ENCODE measurements around the gene ST8SIA4. TPM values are rescaled to one million over a fixed set of nuclear protein-coding genes. Genes with fewer than 3 reads are reported as not detected.

Gene ST8SIA4
- total and polyA plus RNA-seq, 10 of the 15 experiments (the other 5 are each of a cell fraction or from before 2014, with no cell fraction given) = 4.4 to 30.9 (median 19.5) TPM

DNA sequence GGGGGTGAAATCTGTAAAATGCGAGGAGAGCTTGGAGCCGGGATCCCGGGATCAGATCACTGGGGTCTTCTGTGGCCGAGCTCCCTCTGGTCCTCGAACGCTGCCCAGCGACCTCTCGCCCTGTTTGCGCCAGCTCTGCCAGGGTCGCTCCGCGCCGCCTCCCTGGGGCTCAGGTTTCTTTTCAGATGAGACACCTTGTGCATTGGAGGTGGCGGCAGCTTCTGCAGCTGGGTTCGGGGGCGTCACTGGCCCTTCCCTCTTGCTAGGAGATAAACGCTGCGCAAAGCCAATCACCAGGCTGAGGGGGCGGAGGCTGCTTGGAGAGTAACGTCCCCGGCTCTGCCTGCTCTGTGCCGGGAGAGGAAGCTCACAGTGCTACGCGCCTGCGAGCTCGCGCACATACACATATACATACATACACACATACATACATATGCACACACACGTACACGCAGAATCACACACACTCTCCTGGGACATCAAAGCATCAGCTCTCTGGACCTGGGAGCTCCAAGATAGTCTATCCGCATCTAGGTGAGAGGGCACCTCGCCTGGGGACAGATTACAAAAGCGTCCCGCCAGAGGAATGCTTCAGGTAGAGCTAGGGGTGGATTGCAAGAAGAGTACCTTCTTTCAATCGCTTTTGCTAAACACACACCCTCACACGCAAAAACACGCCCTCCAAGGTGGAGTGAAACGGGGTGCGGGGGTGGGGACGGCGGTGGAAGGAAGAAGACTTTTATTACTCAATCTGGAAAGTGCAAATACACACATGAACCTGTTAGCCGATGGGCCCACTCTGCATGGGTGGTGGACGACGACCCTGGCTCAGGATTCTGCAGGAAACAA, at the start of gene ST8SIA4 (continued):
- TF ChIP-seq, protein P1, sequence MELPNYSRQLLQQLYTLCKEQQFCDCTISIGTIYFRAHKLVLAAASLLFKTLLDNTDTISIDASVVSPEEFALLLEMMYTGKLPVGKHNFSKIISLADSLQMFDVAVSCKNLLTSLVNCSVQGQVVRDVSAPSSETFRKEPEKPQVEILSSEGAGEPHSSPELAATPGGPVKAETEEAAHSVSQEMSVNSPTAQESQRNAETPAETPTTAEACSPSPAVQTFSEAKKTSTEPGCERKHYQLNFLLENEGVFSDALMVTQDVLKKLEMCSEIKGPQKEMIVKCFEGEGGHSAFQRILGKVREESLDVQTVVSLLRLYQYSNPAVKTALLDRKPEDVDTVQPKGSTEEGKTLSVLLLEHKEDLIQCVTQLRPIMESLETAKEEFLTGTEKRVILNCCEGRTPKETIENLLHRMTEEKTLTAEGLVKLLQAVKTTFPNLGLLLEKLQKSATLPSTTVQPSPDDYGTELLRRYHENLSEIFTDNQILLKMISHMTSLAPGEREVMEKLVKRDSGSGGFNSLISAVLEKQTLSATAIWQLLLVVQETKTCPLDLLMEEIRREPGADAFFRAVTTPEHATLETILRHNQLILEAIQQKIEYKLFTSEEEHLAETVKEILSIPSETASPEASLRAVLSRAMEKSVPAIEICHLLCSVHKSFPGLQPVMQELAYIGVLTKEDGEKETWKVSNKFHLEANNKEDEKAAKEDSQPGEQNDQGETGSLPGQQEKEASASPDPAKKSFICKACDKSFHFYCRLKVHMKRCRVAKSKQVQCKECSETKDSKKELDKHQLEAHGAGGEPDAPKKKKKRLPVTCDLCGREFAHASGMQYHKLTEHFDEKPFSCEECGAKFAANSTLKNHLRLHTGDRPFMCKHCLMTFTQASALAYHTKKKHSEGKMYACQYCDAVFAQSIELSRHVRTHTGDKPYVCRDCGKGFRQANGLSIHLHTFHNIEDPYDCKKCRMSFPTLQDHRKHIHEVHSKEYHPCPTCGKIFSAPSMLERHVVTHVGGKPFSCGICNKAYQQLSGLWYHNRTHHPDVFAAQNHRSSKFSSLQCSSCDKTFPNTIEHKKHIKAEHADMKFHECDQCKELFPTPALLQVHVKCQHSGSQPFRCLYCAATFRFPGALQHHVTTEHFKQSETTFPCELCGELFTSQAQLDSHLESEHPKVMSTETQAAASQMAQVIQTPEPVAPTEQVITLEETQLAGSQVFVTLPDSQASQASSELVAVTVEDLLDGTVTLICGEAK (IDR thresholded peaks at IDR 0.05; ENCODE audit: borderline replicate concordance) = no peak
- TF ChIP-seq MTA3 (IDR thresholded peaks at IDR 0.05; ENCODE audit: borderline replicate concordance, low read length) (no peak; the same call in 1 of the 2 replicates), SPI1 (IDR thresholded peaks at IDR 0.05; ENCODE audit: borderline replicate concordance, insufficient read depth, low read depth, low read length) (0 out of 2 replicates have a peak, but pooled peaks have one; percentile 39), BACH1 (IDR thresholded peaks at IDR 0.05; ENCODE audit: borderline replicate concordance) (peak; percentile 85; the same call in 1 of the 2 replicates), MYB (IDR thresholded peaks at IDR 0.05; ENCODE audit: borderline replicate concordance, low read depth, low read length) (peak; percentile 21; the same call in 1 of the 2 replicates), RBBP5 (conservative IDR thresholded peaks at IDR 0.05) (no peak), RAD51 (IDR thresholded peaks at IDR 0.05) (no peak), YBX1 (IDR thresholded peaks at IDR 0.05) (no peak)
- TF ChIP-seq, protein P2, sequence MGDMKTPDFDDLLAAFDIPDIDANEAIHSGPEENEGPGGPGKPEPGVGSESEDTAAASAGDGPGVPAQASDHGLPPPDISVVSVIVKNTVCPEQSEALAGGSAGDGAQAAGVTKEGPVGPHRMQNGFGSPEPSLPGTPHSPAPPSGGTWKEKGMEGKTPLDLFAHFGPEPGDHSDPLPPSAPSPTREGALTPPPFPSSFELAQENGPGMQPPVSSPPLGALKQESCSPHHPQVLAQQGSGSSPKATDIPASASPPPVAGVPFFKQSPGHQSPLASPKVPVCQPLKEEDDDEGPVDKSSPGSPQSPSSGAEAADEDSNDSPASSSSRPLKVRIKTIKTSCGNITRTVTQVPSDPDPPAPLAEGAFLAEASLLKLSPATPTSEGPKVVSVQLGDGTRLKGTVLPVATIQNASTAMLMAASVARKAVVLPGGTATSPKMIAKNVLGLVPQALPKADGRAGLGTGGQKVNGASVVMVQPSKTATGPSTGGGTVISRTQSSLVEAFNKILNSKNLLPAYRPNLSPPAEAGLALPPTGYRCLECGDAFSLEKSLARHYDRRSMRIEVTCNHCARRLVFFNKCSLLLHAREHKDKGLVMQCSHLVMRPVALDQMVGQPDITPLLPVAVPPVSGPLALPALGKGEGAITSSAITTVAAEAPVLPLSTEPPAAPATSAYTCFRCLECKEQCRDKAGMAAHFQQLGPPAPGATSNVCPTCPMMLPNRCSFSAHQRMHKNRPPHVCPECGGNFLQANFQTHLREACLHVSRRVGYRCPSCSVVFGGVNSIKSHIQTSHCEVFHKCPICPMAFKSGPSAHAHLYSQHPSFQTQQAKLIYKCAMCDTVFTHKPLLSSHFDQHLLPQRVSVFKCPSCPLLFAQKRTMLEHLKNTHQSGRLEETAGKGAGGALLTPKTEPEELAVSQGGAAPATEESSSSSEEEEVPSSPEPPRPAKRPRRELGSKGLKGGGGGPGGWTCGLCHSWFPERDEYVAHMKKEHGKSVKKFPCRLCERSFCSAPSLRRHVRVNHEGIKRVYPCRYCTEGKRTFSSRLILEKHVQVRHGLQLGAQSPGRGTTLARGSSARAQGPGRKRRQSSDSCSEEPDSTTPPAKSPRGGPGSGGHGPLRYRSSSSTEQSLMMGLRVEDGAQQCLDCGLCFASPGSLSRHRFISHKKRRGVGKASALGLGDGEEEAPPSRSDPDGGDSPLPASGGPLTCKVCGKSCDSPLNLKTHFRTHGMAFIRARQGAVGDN (IDR thresholded peaks at IDR 0.05) = peak; percentile 70; the same call in 1 of the 2 replicates
- TF ChIP-seq, protein P3, sequence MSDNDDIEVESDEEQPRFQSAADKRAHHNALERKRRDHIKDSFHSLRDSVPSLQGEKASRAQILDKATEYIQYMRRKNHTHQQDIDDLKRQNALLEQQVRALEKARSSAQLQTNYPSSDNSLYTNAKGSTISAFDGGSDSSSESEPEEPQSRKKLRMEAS (IDR thresholded peaks at IDR 0.05; ENCODE audit: low read depth, low read length) = no peak; the same call in none of the 2 replicates
- TF ChIP-seq, protein P4, sequence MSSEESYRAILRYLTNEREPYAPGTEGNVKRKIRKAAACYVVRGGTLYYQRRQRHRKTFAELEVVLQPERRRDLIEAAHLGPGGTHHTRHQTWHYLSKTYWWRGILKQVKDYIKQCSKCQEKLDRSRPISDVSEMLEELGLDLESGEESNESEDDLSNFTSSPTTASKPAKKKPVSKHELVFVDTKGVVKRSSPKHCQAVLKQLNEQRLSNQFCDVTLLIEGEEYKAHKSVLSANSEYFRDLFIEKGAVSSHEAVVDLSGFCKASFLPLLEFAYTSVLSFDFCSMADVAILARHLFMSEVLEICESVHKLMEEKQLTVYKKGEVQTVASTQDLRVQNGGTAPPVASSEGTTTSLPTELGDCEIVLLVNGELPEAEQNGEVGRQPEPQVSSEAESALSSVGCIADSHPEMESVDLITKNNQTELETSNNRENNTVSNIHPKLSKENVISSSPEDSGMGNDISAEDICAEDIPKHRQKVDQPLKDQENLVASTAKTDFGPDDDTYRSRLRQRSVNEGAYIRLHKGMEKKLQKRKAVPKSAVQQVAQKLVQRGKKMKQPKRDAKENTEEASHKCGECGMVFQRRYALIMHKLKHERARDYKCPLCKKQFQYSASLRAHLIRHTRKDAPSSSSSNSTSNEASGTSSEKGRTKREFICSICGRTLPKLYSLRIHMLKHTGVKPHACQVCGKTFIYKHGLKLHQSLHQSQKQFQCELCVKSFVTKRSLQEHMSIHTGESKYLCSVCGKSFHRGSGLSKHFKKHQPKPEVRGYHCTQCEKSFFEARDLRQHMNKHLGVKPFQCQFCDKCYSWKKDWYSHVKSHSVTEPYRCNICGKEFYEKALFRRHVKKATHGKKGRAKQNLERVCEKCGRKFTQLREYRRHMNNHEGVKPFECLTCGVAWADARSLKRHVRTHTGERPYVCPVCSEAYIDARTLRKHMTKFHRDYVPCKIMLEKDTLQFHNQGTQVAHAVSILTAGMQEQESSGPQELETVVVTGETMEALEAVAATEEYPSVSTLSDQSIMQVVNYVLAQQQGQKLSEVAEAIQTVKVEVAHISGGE (CRISPR knock-in tag; IDR thresholded peaks at IDR 0.05) = no peak
- TF ChIP-seq, protein P5, sequence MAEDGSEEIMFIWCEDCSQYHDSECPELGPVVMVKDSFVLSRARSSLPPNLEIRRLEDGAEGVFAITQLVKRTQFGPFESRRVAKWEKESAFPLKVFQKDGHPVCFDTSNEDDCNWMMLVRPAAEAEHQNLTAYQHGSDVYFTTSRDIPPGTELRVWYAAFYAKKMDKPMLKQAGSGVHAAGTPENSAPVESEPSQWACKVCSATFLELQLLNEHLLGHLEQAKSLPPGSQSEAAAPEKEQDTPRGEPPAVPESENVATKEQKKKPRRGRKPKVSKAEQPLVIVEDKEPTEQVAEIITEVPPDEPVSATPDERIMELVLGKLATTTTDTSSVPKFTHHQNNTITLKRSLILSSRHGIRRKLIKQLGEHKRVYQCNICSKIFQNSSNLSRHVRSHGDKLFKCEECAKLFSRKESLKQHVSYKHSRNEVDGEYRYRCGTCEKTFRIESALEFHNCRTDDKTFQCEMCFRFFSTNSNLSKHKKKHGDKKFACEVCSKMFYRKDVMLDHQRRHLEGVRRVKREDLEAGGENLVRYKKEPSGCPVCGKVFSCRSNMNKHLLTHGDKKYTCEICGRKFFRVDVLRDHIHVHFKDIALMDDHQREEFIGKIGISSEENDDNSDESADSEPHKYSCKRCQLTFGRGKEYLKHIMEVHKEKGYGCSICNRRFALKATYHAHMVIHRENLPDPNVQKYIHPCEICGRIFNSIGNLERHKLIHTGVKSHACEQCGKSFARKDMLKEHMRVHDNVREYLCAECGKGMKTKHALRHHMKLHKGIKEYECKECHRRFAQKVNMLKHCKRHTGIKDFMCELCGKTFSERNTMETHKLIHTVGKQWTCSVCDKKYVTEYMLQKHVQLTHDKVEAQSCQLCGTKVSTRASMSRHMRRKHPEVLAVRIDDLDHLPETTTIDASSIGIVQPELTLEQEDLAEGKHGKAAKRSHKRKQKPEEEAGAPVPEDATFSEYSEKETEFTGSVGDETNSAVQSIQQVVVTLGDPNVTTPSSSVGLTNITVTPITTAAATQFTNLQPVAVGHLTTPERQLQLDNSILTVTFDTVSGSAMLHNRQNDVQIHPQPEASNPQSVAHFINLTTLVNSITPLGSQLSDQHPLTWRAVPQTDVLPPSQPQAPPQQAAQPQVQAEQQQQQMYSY (CRISPR knock-in tag; IDR thresholded peaks at IDR 0.05) = no peak

Measured in GM12878 (cell line).